ENCODE results near the gene MYO3B.

Gene MYO3B

GRCh38 chr2:170236680-170237047 lies 58.7 kb downstream of the MYO3B start:
- no peak for DNase-seq

- no peak for DNase-seq
These were observed 59.7 kb downstream of the MYO3B start for GRCh38 chr2:170237572-170238120.

GRCh38 chr2:170238776-170239175 lies 60.8 kb downstream of the MYO3B start:
- DNase-seq, result peak in 2 of 56 donors; percentile 10

DNA sequence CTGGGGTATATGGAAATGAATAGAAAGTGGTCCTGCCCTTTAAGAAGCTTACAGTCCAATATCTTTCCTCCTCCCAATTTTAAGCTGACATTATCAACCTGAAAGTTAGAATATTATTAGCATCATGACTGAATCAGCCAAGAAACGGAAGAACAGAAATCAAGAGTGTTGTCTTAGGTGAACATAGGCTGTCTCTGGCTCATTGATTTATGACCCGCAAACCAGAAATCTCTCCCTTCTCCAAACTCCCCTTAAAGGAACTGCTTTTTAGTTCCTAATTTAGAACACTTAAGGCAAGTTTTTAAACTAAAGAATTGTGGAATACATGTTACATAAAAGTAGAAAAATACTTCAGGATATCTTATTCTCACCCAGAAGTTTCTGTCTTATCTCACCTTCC lies 62.7 kb downstream of the MYO3B start:
- DNase-seq, result no peak

- peak in 7 of 56 donors; percentile 2 to 18 (median 5) for DNase-seq
These were observed 63.8 kb downstream of the MYO3B start for GRCh38 chr2:170241756-170242155.

DNA sequence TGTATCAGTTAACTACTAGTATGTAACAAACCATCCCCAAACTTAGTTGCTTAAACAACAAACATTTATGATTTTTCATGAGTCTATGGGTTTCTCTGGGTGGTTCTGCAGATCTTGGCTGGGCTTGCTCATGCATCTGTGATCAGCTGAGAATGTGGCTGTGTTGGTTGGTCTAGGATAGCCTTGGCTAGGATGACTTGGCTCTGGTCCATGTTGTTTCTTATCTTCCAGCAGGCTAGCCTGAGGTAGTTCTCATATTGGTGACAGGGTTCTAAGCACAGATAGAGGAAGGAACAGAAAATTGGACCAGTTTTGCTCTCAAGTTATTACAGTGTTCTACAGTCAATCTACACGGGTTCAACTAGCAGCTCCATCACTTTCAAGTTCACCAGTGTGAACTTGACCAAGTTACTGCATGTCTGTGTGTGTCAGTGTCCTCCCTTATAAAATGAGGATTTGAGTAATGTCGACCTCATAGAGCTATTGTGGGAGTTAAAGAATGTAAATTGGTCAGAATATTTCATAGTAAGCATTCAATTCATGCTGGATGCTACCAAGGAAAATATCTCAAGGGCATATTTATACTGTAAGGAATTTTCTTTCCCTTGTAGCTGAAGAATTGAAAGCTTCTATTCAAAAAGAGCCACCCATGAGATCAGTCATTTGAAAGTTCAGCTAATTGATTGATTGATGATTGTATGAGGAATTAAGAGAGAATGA lies 65.3 kb downstream of the MYO3B start:
- DNase-seq, result no peak

- no peak for DNase-seq
These were observed 66.0 kb downstream of the MYO3B start for GRCh38 chr2:170243898-170244297.

GRCh38 chr2:170244555-170244954 lies 66.6 kb downstream of the MYO3B start:
- DNase-seq, result no peak

DNA sequence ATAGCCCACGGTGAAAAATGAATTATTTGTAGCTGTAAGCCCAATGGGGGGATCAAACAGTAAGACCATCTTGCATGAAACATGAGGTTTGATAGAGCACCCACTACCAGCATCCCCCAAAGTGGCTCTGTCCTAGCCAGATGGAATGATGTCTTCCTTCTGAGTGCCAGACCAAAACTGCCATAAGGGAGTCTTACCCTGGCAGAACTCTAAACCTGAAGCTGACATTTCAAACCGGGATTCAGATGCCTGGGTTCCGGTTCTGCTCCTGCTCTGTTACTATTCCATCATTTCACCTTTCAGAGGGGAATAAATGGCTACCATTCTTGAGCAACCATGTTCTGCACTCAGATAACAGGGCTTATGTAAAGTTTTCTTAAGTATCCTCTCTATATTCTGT lies 67.4 kb downstream of the MYO3B start:
- no peak for DNase-seq

DNA sequence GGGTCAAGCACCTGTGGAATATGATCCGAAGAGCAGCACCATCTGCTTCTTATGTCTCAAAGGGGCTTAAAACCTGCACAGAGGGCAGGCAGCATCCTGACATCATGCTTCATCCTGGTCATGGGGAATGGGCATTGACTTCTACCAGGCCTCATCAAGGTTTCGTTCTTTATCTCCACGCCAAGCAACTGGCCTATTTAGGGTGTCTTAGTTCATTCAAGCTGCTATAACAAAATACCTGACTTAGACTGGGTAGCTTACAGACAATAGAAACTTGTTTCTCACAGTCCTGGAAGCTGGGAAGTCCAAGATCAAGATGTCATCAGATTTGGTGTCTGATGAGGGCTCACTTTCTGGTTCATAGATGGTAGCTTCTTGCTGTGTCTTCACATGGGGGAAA lies 69.4 kb downstream of the MYO3B start:
- no peak for DNase-seq

GRCh38 chr2:170247882-170248393 lies 70.0 kb downstream of the MYO3B start:
- DNase-seq, result no peak

- DNase-seq, result no peak
These were observed 70.8 kb downstream of the MYO3B start for GRCh38 chr2:170248574-170249393.

GRCh38 chr2:170249761-170250160 lies 71.8 kb downstream of the MYO3B start:
- no peak for DNase-seq

- no peak for DNase-seq
These were observed 72.6 kb downstream of the MYO3B start for GRCh38 chr2:170250584-170250983.

DNA sequence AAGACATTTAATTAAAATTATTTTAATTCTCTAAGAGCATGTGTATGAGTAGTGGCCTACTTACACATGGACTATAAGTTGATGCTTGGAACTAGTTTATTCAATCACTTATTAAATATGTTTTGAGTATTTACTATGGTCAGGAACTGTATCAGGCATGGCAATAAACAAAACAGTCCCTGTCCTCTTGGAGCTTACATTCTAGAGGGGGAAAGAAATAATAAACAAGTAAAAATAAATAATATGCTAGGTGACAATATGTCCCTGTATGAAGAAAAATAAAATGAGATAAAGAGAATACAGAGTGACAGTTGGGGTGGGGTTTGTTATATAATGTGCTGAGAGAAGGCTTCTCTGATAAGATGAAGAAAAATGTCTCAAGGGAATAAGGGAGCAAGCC lies 74.5 kb downstream of the MYO3B start:
- no peak for DNase-seq

- no peak for DNase-seq
These were observed 75.8 kb downstream of the MYO3B start for GRCh38 chr2:170253721-170254230.

- DNase-seq, result no peak
These were observed 76.4 kb downstream of the MYO3B start for GRCh38 chr2:170254293-170254732.

DNA sequence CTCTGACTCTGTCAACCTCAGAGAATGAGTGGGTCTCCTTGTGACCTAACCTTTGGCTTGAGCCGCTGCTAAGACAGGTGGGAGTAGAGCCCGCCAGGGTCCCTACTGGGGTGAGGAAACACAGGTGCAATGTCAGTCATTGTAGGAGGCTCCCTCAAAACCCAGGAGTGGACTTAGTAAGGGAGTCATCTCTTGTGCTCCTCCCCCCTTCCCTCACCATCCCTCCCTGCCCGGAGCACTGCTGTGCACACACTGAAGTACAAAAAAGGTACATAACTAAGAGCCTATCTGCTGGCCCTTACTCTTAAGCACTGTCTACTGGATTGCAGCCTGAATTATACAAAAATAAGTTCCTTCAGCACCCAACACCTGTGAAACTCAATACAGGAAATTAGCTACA lies 77.2 kb downstream of the MYO3B start:
- DNase-seq, result no peak

- no peak for DNase-seq
These were observed 78.0 kb downstream of the MYO3B start for GRCh38 chr2:170255971-170256370.

- no peak for DNase-seq
These were observed 80.4 kb downstream of the MYO3B start for GRCh38 chr2:170258382-170258781.

DNA sequence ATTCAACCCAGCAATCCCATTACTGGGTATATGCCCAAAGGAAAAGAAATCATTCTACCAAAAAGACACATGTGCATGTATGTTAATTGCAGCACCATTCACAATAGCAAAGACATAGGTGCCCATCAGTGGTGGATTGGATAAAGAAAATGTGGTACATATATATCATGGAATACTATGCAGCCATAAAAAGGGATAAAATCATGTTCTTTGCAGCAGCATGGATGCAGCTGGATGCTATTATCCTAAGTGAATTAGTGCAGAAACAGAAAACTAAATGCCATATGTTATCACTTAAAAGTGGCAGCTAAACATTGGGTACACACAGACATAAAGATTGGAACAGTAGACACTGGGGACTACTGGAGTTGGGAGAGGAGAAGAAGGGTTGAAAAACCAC lies 82.2 kb downstream of the MYO3B start:
- DNase-seq, result no peak

DNA sequence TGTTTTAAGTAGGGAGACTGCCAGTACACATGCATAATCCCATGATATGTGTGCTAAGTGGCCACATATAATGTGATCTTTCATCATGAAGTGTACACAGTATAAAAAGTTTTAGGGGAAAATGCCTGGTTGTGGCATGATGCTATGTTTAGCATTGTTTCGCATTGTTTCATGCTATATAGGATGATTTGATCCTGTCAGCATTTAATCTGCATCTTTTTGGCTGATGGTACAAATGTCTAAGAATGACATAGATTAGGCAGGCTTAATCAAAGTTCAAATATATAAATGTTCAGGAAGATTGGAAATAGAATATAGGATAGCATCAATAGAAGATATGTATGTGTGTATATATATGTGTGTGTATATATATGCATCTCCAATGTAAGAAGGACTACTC lies 83.6 kb downstream of the MYO3B start:
- DNase-seq, result no peak
